Activated naive CD8-positive, alpha-beta T cell (primary cell): ENCODE data around the gene MOGAT1.

Experiments
- H3K27ac Mint-ChIP-seq: one replicate; pipeline ENCODE4 v1.8.0; 2021; ENCODE audit warnings: mixed read lengths
- H3K27me3 Mint-ChIP-seq: one replicate; pipeline ENCODE4 v1.8.0; 2021; ENCODE audit warnings: mixed read lengths
- H3K36me3 Mint-ChIP-seq: one replicate; pipeline ENCODE4 v1.8.0; 2021; ENCODE audit warnings: mixed read lengths
- H3K4me1 Mint-ChIP-seq: one replicate; pipeline ENCODE4 v1.8.0; 2021; ENCODE audit warnings: low read depth, mixed read lengths
- H3K4me3 Mint-ChIP-seq: one replicate; pipeline ENCODE4 v1.8.0; 2021; ENCODE audit warnings: mild to moderate bottlenecking, mixed read lengths
- H3K9me3 Mint-ChIP-seq: one replicate; pipeline ENCODE4 v1.8.0; 2021; ENCODE audit warnings: low read depth, mixed read lengths

The MOGAT1 gene

GRCh38 chr2:222655787-222656525 is 15.5 kb upstream of the MOGAT1 start, which contains the start of gene FARSB:
Gene FARSB, minus strand, starts transcription at chr2:222656092. Its CDS starts 19 bp downstream, at chr2:222656073.
- Mint-ChIP-seq H3K27ac (peak within 1 kb of the TSS; percentile 100), H3K9me3 (no peaks in the 10 kb centered on the region), H3K4me1 (peaks cover 43% of the 10 kb centered on the region), H3K4me3 (peak within 1 kb of the TSS; percentile 93), H3K36me3 (peaks cover 7% of the 10 kb centered on the region), H3K27me3 (no peaks in the 10 kb centered on the region)

DNA sequence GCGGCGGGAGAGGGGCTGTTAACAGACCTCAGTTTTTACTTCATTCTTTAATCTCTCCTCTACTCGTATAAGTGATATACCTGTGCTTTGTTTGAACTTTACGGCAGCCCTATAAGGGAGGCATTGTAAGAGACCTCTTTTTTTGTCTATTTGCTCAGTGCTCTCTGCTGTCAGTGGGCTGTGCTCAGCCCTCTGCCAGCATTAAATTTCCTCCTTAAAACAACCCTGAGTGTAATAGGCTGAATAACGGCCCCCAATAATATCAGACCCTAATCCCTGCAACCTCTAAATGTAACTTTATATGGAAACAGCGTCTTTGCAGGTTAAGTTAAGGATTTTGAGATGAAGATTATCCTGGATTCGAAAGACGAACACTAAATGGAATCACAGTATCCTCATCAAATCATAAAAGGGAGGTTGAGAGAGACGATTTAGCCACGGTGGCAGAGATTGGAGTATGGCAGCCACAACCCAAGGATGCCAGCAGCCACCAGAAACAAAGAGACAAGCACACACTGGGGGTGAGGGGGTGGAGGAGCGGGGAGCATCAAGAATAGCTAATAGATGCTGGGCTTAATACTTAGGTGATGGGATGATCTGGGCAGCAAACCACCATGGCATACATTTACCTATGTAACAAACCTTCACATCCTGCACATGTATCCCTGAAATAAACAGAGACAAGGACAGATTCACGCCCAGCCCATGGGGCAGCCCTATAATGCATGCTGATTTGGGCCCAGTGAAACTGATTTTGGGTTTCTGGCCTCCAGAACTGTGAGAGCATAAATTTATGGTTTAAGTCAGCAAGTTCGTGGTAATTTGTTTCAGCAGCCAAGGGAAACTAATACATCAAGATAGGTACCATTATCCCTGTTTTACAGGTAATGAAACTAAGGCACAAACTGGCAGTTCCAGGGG is 14.7 kb upstream of the MOGAT1 start:
- Mint-ChIP-seq H3K27me3 (no peaks in the 10 kb centered on the region), H3K9me3 (no peaks in the 10 kb centered on the region), H3K27ac (peak overlapping the region; percentile 100), H3K4me1 (peaks cover 35% of the 10 kb centered on the region), H3K36me3 (peaks cover 7% of the 10 kb centered on the region), H3K4me3 (peak overlapping the region; percentile 93)

GRCh38 chr2:222663479-222663878 is 8.0 kb upstream of the MOGAT1 start:
- H3K4me3 Mint-ChIP-seq: no peak overlapping the region
- no peaks in the 10 kb centered on the region for H3K9me3 Mint-ChIP-seq
- peaks cover 2% of the 10 kb centered on the region for H3K36me3 Mint-ChIP-seq
- peaks cover 3% of the 10 kb centered on the region for H3K27me3 Mint-ChIP-seq
- no peaks in the 10 kb centered on the region for H3K4me1 Mint-ChIP-seq
- no peak overlapping the region for H3K27ac Mint-ChIP-seq

- H3K4me3 Mint-ChIP-seq: no peak overlapping the region
- H3K27me3 Mint-ChIP-seq: peaks cover 30% of the 10 kb centered on the region
- no peak overlapping the region for H3K27ac Mint-ChIP-seq
- no peaks in the 10 kb centered on the region for H3K9me3 Mint-ChIP-seq
- H3K4me1 Mint-ChIP-seq: peaks cover 8% of the 10 kb centered on the region
- H3K36me3 Mint-ChIP-seq: peaks cover 4% of the 10 kb centered on the region
Measured at GRCh38 chr2:222668494-222669154, 2.8 kb upstream of the MOGAT1 start.

GRCh38 chr2:222669353-222669752 is 2.1 kb upstream of the MOGAT1 start:
- H3K4me1 Mint-ChIP-seq: peaks cover 8% of the 10 kb centered on the region

GRCh38 chr2:222670191-222671038 is 1.0 kb upstream of the MOGAT1 start:
- Mint-ChIP-seq H3K27ac (no peak overlapping the region), H3K36me3 (peaks cover 2% of the 10 kb centered on the region), H3K27me3 (peaks cover 38% of the 10 kb centered on the region), H3K9me3 (no peaks in the 10 kb centered on the region), H3K4me1 (peaks cover 8% of the 10 kb centered on the region), H3K4me3 (peak overlapping the region; percentile 14)

More at GRCh38 chr2:222669353-222669752, 2.1 kb upstream of the MOGAT1 start:
- H3K36me3 Mint-ChIP-seq: peaks cover 4% of the 10 kb centered on the region
- no peak overlapping the region for H3K4me3 Mint-ChIP-seq
- no peak overlapping the region for H3K27ac Mint-ChIP-seq
- H3K27me3 Mint-ChIP-seq: peaks cover 35% of the 10 kb centered on the region
- H3K9me3 Mint-ChIP-seq: no peaks in the 10 kb centered on the region

GRCh38 chr2:222672068-222672401 is 577 bp downstream of the MOGAT1 start:
- Mint-ChIP-seq H3K4me3 (peak overlapping the region; percentile 65), H3K36me3 (peaks cover 2% of the 10 kb centered on the region), H3K9me3 (no peaks in the 10 kb centered on the region), H3K4me1 (peaks cover 8% of the 10 kb centered on the region), H3K27ac (no peak overlapping the region), H3K27me3 (peaks cover 40% of the 10 kb centered on the region)

- no peak overlapping the region for H3K27ac Mint-ChIP-seq
Measured at GRCh38 chr2:222673273-222673672, 1.8 kb downstream of the MOGAT1 start.

DNA sequence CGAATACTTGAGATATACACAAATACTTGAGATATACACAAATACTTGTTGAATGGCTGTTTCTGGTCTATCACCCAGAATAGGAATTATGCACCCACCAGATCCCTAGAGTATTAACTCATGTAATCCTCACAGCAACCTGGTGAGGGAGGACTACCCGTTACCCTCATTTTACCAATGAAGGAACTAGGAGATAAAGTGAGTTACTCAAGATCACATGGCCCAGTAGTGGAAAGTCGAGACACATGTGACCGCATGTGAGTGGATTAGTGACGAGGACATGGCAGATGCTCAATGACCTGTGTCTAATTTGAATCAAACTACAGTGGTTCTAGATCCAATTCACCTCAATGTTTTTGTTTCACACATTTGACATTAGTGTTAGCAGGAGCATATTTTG is 2.4 kb downstream of the MOGAT1 start:
- H3K4me1 Mint-ChIP-seq: peaks cover 8% of the 10 kb centered on the region
- peaks cover 2% of the 10 kb centered on the region for H3K36me3 Mint-ChIP-seq
- peaks cover 44% of the 10 kb centered on the region for H3K27me3 Mint-ChIP-seq
- no peak overlapping the region for H3K27ac Mint-ChIP-seq
- H3K9me3 Mint-ChIP-seq: no peaks in the 10 kb centered on the region
- H3K4me3 Mint-ChIP-seq: no peak overlapping the region

More at GRCh38 chr2:222673273-222673672, 1.8 kb downstream of the MOGAT1 start:
- Mint-ChIP-seq H3K9me3 (no peaks in the 10 kb centered on the region), H3K4me3 (no peak overlapping the region), H3K4me1 (peaks cover 8% of the 10 kb centered on the region), H3K36me3 (peaks cover 2% of the 10 kb centered on the region), H3K27me3 (peaks cover 42% of the 10 kb centered on the region)

DNA sequence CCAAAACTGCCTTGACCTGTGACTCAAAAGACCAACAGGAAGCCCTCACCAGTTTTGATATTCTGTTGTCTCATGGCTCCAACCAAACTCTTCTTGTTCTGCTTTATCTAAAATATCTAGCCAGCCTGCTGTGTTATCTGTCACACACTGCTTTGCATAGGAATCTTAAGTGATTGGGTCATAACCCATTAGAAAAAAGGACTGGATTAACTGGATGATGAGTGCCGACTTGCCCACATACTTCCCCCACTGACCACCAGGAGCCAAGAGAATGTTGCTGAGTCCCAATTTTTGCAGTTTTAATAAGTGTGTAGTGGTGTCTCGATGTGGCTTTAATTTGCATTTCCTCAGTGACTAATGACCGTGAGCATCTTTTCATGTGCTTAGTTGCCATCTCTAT is 6.5 kb downstream of the MOGAT1 start:
- Mint-ChIP-seq H3K36me3 (no peaks in the 10 kb centered on the region), H3K27ac (no peak overlapping the region), H3K27me3 (peaks cover 33% of the 10 kb centered on the region), H3K4me3 (no peak overlapping the region), H3K9me3 (no peaks in the 10 kb centered on the region), H3K4me1 (no peaks in the 10 kb centered on the region)

DNA sequence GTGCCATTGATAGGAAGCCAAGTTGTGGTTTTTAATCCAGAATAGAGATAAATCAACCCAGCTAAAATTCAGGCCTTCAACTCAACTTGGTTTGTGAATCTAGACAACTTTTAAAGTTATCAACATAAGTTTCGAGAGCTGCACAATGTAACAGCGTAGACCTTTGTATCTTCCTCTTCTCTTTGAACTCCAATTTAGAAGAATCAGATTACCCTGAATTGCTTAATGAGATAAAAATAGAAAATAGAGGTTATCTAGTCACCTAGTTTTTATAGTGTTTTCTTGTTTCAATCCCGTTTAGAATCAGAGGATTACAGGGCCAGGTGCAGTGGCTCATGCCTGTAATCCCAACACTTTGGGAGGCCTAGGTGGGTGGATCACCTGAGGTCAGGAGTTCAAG is 12.3 kb downstream of the MOGAT1 start:
- Mint-ChIP-seq H3K27ac (no peak overlapping the region), H3K36me3 (no peaks in the 10 kb centered on the region), H3K27me3 (peaks cover 14% of the 10 kb centered on the region), H3K4me3 (no peak overlapping the region), H3K9me3 (no peaks in the 10 kb centered on the region), H3K4me1 (peaks cover 2% of the 10 kb centered on the region)

DNA sequence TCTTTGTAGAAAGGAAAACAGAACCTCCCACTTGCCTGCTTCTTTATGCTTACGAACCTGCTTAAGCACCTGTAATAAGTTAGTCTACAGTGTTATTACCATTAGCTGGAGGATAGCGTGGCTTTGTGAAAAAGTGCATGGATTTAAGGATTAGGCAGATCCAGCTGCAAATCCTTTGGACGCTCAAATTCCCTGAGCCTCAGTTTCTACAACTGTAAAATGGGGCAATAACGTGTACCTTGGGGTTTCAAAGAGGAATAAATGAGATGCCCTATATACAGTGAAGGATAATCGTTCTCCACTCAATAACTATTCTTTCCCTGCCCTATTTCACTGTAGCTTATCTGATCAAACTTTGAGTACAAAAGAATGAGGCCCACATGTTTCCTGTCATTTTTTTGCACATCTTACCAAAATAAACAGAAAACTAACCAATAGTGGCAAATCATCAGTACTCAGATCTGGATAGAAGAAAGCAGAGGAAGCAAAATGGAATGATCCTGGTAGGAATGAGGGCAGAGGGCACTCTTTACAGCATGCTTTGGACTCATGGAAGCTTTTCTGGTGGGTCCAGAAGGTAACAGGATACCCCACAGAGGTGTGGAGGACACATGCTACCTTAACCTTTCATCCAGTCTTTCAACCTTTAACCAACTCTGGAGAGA is 14.8 kb downstream of the MOGAT1 start:
- no peaks in the 10 kb centered on the region for H3K9me3 Mint-ChIP-seq
- H3K4me3 Mint-ChIP-seq: no peak overlapping the region
- H3K27ac Mint-ChIP-seq: no peak overlapping the region
- peaks cover 7% of the 10 kb centered on the region for H3K4me1 Mint-ChIP-seq
- H3K27me3 Mint-ChIP-seq: peaks cover 3% of the 10 kb centered on the region
- H3K36me3 Mint-ChIP-seq: no peaks in the 10 kb centered on the region

DNA sequence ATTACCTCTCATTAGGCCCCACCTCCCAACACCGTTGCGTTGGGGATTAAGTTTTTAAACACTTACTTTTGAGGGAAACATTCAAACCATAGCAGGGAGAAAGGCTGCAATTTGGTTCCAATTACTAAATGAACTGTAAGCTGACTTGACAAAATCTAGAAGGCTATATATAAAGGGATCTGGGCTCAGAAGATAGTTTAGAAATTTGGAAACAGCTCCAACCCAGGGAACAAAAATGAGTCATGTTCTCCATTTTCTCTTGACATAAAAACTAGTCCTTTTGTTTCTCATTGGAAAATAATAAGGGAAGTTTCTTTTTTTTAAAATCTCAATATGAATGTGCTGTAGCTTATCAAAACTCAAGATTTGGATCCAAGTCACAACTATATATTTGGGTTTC is 17.5 kb downstream of the MOGAT1 start:
- Mint-ChIP-seq H3K27ac (no peak overlapping the region), H3K27me3 (peaks cover 1% of the 10 kb centered on the region), H3K4me1 (peaks cover 7% of the 10 kb centered on the region), H3K9me3 (no peaks in the 10 kb centered on the region), H3K4me3 (no peak overlapping the region), H3K36me3 (no peaks in the 10 kb centered on the region)

DNA sequence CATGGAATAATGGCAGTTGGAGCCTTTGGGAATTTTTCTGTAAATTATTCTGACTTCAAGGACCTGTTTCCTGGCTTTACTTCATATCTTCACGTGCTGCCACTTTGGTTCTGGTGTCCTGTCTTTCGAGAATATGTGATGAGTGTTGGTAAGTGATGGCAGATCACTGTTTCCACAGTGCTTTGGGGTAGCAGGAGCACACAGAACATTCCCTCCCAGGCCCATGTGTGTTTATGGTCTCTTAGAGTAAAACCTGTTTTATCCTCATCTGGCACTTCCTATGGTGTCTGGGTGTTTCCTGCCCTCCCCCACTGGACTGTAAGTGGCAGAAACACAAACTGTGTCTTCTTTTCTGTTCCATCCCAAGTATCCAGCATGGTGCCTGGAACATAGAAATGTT is 17.9 kb downstream of the MOGAT1 start:
- H3K9me3 Mint-ChIP-seq: no peaks in the 10 kb centered on the region
- H3K4me1 Mint-ChIP-seq: peaks cover 7% of the 10 kb centered on the region
- H3K27me3 Mint-ChIP-seq: peaks cover 1% of the 10 kb centered on the region
- no peaks in the 10 kb centered on the region for H3K36me3 Mint-ChIP-seq
- H3K27ac Mint-ChIP-seq: no peak overlapping the region
- H3K4me3 Mint-ChIP-seq: no peak overlapping the region
